ENCODE measurements around the gene LARGE2. TPM values are rescaled to one million over a fixed set of nuclear protein-coding genes. Genes with fewer than 3 reads are reported as not detected.
A peak's percentile ranks its signal among the peaks of the same experiment; 100 is the strongest.

LARGE2 gene
- total RNA-seq, 1 donor from 2014 or later: not detected

DNA sequence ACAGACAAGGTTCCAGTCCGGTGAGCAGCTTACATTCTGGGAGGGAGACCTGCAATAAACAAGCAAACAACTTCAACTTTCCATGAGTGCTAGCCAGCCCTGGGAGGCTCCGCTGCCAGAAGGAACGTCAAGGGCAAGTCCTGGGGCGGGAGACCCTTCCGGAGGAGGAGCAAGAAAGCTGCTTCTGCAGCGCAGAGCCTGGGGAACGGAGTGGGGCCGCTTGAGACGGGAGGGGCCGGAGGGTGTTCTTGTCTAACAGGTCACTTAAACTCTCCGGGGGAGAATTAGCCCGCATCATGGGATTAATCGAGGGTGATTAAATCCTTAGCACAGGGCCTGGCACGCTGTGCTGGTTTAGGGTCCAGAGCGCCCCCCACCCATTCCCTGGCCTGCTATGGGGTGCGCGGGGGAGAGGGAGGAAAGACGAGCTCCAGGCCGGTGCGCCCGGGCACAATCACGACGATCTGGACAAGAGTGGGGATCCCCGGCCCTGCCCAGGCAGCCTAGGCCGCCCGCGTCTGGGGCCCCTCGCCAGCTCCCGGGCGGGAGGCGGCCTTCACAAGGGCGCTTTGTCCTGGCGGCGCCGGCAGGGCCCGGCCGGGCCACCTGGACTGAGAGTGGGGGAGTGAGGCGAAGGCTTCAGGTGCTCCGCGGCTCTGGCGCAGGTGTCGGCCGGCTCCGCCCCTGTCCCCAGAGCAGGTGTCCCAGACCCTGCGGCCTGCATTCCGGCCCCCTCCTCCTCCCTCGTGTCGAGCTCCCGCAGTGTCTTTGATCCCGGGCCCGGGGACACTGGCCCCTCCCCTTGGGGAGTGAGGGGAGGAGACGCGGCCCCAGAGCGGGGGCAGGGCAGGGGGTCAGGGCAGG is 663 bp upstream of the LARGE2 start:
- peak overlapping the region; percentile 35 for H3K4me3 Mint-ChIP-seq
- H3K27me3 Mint-ChIP-seq (ENCODE audit: insufficient read depth): peaks cover 29% of the 10 kb centered on the region
- H3K36me3 Mint-ChIP-seq (ENCODE audit: low read depth): peaks cover 4% of the 10 kb centered on the region
- no peaks in the 10 kb centered on the region for H3K9me3 Mint-ChIP-seq
- H3K27ac Mint-ChIP-seq: no peak overlapping the region
- H3K4me1 Mint-ChIP-seq (ENCODE audit: low read depth): peaks cover 13% of the 10 kb centered on the region
- intact Hi-C loops (cut with micrococcal nuclease): no loop called here
- no peak for DNase-seq (ENCODE audit: low spot score)

DNA sequence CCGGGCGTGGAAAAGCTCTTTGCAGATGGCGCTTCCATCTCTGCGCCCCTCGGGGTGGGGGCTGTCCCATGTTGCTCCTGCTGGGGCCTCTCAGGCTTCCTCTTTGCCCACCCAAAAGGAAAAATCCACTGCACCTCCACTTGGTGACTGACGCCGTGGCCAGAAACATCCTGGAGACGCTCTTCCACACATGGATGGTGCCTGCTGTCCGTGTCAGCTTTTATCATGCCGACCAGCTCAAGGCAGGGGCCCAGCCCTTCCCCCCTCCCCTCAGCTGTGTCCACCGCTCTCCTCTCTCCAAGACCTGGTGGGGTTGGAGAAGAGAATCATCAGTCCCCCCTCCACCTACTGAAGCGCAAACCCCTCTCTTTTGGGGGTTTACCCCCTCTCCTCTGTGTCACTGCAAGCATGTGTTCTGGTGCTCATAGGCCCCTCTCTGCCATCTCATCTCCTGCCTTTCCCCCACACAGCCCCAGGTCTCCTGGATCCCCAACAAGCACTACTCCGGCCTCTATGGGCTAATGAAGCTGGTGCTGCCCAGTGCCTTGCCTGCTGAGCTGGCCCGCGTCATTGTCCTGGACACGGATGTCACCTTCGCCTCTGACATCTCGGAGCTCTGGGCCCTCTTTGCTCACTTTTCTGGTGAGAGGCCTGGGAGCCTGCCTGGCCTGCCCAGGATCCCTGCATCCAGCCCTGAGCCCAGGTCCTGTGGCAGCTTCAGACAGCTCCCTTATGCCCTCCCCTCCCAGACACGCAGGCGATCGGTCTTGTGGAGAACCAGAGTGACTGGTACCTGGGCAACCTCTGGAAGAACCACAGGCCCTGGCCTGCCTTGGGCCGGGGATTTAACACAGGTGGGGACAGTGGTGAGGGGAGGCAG is 1.8 kb downstream of the LARGE2 start:
- Mint-ChIP-seq H3K9me3 (no peaks in the 10 kb centered on the region), H3K4me3 (peak overlapping the region; percentile 16), H3K36me3 (ENCODE audit: low read depth) (peaks cover 4% of the 10 kb centered on the region), H3K4me1 (ENCODE audit: low read depth) (peaks cover under 1% of the 10 kb centered on the region), H3K27ac (no peak overlapping the region), H3K27me3 (ENCODE audit: insufficient read depth) (peaks cover 29% of the 10 kb centered on the region)
- intact Hi-C loops (cut with micrococcal nuclease): no loop called here
- no peak for DNase-seq (ENCODE audit: low spot score)

DNA sequence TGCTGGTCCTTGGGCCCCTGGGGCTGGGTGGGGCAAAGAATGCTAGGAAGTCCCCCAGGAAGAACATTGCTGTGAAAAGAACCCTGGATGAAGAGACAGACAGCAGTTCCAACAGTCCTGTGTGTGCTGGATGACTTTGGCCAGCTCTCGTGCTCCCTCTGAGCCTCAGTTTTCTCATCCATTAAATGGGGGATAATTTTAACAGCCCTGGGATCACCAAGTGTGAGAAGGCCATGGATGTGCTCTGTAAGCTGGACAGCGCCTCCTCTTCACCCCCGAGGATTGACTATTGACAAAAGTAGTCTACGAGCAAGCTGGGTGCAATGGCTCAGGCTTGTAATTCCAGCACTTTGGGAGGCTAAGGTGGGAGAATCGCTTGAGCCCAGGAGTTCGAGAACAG is 2.5 kb downstream of the LARGE2 start:
- Mint-ChIP-seq H3K4me3 (no peak overlapping the region), H3K27me3 (ENCODE audit: insufficient read depth) (peaks cover 29% of the 10 kb centered on the region), H3K4me1 (ENCODE audit: low read depth) (peaks cover 3% of the 10 kb centered on the region), H3K27ac (no peak overlapping the region), H3K36me3 (ENCODE audit: low read depth) (peaks cover 4% of the 10 kb centered on the region), H3K9me3 (no peaks in the 10 kb centered on the region)
- no peak for DNase-seq (ENCODE audit: low spot score)
- intact Hi-C loops (cut with micrococcal nuclease): no loop called here

DNA sequence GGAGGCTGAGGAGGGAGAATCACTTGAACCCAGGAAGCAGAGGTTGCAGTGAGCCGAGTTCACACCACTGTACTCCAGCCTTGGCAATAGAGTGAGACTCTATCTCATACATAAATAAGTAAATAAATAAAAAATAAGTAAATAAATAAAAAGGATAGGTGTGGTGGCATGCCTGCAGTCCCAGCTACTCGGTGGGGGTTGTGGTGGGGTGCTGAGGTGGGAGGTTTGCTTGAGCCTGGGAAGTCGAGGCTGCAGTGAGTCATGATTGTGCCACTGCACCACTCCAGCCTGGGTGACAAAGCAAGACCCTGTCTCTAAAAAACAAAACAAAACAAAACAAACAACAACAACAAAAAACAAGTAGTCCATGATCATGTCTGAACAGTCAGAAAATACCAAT is 3.1 kb downstream of the LARGE2 start:
- Mint-ChIP-seq H3K4me3 (no peak overlapping the region), H3K9me3 (no peaks in the 10 kb centered on the region), H3K36me3 (ENCODE audit: low read depth) (peaks cover 4% of the 10 kb centered on the region), H3K27ac (no peak overlapping the region), H3K27me3 (ENCODE audit: insufficient read depth) (peaks cover 29% of the 10 kb centered on the region), H3K4me1 (ENCODE audit: low read depth) (peaks cover 9% of the 10 kb centered on the region)
- intact Hi-C loops (cut with micrococcal nuclease): no loop called here
- no peak for DNase-seq (ENCODE audit: low spot score)

DNA sequence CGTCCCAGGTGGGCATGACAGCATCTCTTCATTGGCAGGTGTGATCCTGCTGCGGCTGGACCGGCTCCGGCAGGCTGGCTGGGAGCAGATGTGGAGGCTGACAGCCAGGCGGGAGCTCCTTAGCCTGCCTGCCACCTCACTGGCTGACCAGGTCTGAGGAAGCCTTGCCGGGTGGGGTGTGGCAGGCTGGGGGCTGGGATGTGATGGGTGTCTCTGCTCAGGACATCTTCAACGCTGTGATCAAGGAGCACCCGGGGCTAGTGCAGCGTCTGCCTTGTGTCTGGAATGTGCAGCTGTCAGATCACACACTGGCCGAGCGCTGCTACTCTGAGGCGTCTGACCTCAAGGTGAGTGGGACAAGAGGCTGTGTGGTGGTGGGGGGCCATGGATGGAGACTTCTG is 3.5 kb downstream of the LARGE2 start:
- no peak for DNase-seq (ENCODE audit: low spot score)
- no peak overlapping the region for H3K27ac Mint-ChIP-seq
- peaks cover 14% of the 10 kb centered on the region for H3K4me1 Mint-ChIP-seq (ENCODE audit: low read depth)
- peaks cover 4% of the 10 kb centered on the region for H3K36me3 Mint-ChIP-seq (ENCODE audit: low read depth)
- no peaks in the 10 kb centered on the region for H3K9me3 Mint-ChIP-seq
- no peak overlapping the region for H3K4me3 Mint-ChIP-seq
- intact Hi-C loops (cut with micrococcal nuclease): no loop called here
- H3K27me3 Mint-ChIP-seq (ENCODE audit: insufficient read depth): peaks cover 27% of the 10 kb centered on the region

DNA sequence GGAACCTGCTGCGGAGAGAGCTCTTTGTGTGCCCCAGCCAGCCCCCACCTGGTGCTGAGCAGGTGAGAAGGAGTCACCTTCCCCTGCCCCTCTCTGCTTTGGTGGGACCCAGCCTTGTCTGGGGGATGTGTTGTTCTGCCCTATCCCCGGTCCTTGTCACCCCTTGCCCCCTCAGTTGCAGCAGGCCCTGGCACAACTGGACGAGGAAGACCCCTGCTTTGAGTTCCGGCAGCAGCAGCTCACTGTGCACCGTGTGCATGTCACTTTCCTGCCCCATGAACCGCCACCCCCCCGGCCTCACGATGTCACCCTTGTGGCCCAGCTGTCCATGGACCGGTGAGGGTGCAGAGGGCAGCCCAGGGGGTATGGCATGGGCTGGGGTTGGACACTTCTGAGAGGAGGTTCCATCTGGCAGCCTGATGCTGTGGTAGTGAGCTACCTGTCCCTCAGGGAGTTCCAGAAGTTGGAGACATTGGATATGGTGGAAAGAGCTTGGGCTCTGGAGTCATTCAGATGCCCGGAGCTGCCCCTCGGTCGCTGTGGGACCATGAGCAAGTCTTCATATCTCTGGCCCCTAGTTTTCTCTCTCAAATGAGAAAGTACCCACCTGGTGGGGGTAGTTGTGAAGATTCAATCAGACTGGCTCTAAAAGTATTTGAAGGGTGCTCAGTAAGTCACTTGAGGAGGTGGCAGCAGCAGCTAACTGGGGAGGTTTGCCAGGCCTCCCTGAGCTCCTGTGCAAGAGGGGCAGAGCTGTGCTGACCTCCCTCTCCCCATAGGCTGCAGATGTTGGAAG is 4.3 kb downstream of the LARGE2 start:
- Mint-ChIP-seq H3K27ac (no peak overlapping the region), H3K4me1 (ENCODE audit: low read depth) (peaks cover 21% of the 10 kb centered on the region), H3K4me3 (no peak overlapping the region), H3K27me3 (ENCODE audit: insufficient read depth) (peaks cover 20% of the 10 kb centered on the region), H3K9me3 (no peaks in the 10 kb centered on the region), H3K36me3 (ENCODE audit: low read depth) (peaks cover 4% of the 10 kb centered on the region)
- intact Hi-C loops (cut with micrococcal nuclease): no loop called here
- no peak for DNase-seq (ENCODE audit: low spot score)

DNA sequence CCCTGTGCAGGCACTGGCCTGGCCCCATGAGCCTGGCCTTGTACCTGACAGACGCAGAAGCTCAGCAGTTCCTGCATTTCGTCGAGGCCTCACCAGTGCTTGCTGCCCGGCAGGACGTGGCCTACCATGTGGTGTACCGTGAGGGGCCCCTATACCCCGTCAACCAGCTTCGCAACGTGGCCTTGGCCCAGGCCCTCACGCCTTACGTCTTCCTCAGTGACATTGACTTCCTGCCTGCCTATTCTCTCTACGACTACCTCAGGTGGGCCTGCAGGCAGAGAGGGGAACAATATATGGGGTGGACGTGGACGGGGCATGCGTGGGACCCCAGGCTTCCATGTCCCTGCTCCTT is 4.9 kb downstream of the LARGE2 start:
- no peak for DNase-seq (ENCODE audit: low spot score)
- intact Hi-C loops (cut with micrococcal nuclease): no loop called here

DNA sequence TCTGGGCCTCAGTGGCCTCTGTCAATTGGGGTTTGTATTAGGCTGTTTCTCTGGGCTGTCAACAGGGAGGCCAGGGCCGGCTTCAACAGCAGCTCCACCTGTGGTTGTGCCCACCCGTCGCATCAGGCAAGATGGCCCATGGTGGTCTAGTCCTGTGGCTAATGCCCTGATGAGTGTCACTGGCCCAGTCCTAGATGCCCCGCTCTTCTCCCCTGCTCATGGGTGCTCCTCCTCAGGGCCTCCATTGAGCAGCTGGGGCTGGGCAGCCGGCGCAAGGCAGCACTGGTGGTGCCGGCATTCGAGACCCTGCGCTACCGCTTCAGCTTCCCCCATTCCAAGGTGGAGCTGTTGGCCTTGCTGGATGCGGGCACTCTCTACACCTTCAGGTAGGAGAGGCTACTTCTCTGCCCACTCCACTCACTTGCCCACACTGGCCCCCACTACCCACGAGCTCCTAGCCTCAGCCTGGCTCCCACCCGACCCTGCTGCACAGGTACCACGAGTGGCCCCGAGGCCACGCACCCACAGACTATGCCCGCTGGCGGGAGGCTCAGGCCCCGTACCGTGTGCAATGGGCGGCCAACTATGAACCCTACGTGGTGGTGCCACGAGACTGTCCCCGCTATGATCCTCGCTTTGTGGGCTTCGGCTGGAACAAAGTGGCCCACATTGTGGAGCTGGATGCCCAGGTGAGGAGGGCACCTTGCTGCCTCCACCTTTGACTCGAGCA is 5.4 kb downstream of the LARGE2 start:
- Mint-ChIP-seq H3K36me3 (ENCODE audit: low read depth) (peaks cover 7% of the 10 kb centered on the region), H3K4me1 (ENCODE audit: low read depth) (peaks cover 21% of the 10 kb centered on the region), H3K4me3 (no peak overlapping the region), H3K9me3 (no peaks in the 10 kb centered on the region), H3K27ac (no peak overlapping the region), H3K27me3 (ENCODE audit: insufficient read depth) (peaks cover 19% of the 10 kb centered on the region)
- intact Hi-C loops (cut with micrococcal nuclease): no loop called here
- DNase-seq (ENCODE audit: low spot score): no peak

More for the DNA sequence above, 4.9 kb downstream of the LARGE2 start:
- no peaks in the 10 kb centered on the region for H3K9me3 Mint-ChIP-seq
- H3K36me3 Mint-ChIP-seq (ENCODE audit: low read depth): peaks cover 5% of the 10 kb centered on the region
- peaks cover 21% of the 10 kb centered on the region for H3K4me1 Mint-ChIP-seq (ENCODE audit: low read depth)
- H3K4me3 Mint-ChIP-seq: no peak overlapping the region
- H3K27me3 Mint-ChIP-seq (ENCODE audit: insufficient read depth): peaks cover 19% of the 10 kb centered on the region
- H3K27ac Mint-ChIP-seq: no peak overlapping the region

DNA sequence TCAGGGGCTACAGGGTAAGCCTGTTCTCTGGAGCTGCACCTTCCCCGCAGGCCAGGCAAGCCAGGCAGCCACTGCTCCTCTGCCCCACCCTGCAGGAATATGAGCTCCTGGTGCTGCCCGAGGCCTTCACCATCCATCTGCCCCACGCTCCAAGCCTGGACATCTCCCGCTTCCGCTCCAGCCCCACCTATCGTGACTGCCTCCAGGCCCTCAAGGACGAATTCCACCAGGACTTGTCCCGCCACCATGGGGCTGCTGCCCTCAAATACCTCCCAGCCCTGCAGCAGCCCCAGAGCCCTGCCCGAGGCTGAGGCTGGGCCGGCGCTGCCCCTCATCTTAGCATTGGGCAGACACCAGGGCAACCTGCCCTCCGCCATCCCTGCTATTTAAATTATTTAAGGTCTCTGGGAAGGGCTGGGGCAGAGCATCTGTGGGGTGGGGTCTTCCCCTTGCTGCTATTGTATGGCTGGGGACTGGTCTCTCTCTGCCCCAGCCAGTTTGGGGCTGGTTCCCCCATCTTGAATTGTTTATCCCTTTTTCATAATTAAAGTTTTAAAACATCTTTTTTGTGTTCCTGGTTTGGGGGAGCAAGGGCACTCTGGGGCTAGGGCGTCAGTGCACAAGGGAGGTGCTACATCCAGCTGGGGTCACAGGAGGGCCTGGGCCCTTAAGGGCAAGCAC is 6.2 kb downstream of the LARGE2 start:
- no peaks in the 10 kb centered on the region for H3K9me3 Mint-ChIP-seq
- intact Hi-C loops (cut with micrococcal nuclease): no loop called here
- peaks cover 7% of the 10 kb centered on the region for H3K36me3 Mint-ChIP-seq (ENCODE audit: low read depth)
- H3K4me1 Mint-ChIP-seq (ENCODE audit: low read depth): peaks cover 21% of the 10 kb centered on the region
- H3K4me3 Mint-ChIP-seq: no peak overlapping the region
- no peak overlapping the region for H3K27ac Mint-ChIP-seq
- DNase-seq (ENCODE audit: low spot score): no peak
- peaks cover 14% of the 10 kb centered on the region for H3K27me3 Mint-ChIP-seq (ENCODE audit: insufficient read depth)

DNA sequence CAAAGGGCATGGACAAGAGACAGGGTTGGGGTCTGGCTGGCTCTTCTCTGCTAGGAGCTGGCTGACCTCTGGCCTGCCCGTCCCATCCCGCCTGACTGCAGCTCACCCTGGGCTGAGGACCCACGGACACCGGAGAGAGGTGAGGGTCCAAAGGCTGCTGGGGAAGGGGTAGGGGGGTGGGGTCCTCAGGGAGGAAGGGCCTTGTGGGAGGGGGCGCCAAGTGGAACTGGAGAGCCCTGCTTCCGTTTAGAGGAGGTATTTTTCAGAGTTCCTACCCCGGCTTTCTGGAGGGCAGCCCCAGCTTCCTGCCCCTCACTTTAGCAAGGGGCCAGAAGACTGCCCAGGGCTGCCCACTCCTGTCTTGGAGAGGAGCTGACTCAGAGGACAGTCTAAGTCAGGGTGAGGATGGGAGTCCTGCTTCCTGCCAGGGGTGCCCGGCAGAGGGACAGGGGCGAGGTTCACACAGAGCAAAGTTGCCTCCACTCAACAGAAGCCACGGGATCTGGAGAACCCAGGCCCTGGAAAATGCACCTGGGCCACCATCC is 7.1 kb downstream of the LARGE2 start:
- no peaks in the 10 kb centered on the region for H3K9me3 Mint-ChIP-seq
- peak overlapping the region; percentile 5 for H3K4me3 Mint-ChIP-seq
- no peak for DNase-seq (ENCODE audit: low spot score)
- H3K27ac Mint-ChIP-seq: peak overlapping the region; percentile 51
- peaks cover 9% of the 10 kb centered on the region for H3K36me3 Mint-ChIP-seq (ENCODE audit: low read depth)
- intact Hi-C loops (cut with micrococcal nuclease): no loop called here
- peaks cover 21% of the 10 kb centered on the region for H3K4me1 Mint-ChIP-seq (ENCODE audit: low read depth)
- H3K27me3 Mint-ChIP-seq (ENCODE audit: insufficient read depth): peaks cover 6% of the 10 kb centered on the region

DNA sequence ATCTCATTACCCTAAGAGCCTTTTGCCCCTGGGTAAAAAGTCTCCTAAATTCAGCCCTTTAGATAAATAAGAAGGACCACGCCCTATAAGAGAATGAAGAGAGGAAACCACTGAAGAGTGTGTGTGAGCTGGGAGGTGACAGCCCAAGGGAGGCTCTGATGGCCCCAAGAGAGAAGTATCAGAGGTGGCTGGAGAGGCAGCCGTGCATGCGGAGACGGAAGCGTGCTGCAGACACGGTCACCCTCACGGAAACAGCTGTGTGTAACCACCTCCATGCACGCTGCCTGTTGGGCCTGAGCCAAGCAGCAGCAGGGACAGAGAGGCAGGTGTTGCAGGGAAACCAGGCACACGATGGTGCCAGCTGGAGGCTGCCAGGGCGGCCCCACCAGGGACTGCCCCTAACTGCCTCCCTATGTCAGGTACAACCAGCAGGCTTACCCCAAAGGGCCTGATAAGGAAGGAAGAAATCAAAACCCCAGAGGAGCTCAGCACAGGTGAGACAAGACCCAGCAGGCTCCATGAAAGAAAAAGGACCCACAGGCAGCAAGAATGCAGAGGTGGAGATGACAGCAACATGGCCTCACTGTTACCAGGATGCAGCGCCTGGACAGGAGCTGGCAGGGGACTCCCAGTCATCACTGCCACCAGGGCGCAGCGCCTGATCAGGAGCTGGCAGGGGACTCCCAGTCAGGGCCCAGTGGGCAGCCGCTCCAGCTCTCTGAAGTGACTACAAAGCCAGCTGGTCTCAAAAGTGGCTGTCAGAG is 7.8 kb downstream of the LARGE2 start:
- no peak for DNase-seq (ENCODE audit: low spot score)
- H3K27ac Mint-ChIP-seq: peak overlapping the region; percentile 51
- H3K36me3 Mint-ChIP-seq (ENCODE audit: low read depth): peaks cover 9% of the 10 kb centered on the region
- H3K27me3 Mint-ChIP-seq (ENCODE audit: insufficient read depth): no peaks in the 10 kb centered on the region
- peak overlapping the region; percentile 29 for H3K4me3 Mint-ChIP-seq
- intact Hi-C loops (cut with micrococcal nuclease): no loop called here
- peaks cover 21% of the 10 kb centered on the region for H3K4me1 Mint-ChIP-seq (ENCODE audit: low read depth)
- H3K9me3 Mint-ChIP-seq: no peaks in the 10 kb centered on the region

Data from activated T-helper 1 cell treated with anti-CD3 and anti-CD28 coated beads, Interleukin-12 subunit alpha, Interleukin-12 subunit beta, Interleukin-2, Interleukin-4 antibody, amounts not matched to agents 30 ng/mL and 10 ng/mL and 1 ng/mL, durations not matched to agents 14 hours and 24 hours and 36 hours (primary cell).